ENCODE results near the gene BRD1. TPM values are rescaled to one million over a fixed set of nuclear protein-coding genes. Genes with fewer than 3 reads are reported as not detected.
"Not testable (repeated sequence)": the region's sequence is repeated elsewhere in the genome, so short reads cannot be mapped to it uniquely, and the experiment has no call there.

Gene BRD1
- total and polyA plus RNA-seq, 4 donors = 16.6 to 51.5 (median 28.1) TPM

- Histone ChIP-seq H3K4me1 (ENCODE audit: control insufficient read depth in 5 of 5, insufficient read depth in 5 of 5, low read length in 5 of 5) (peaks cover 0 to 30% (median 19%) of the 10 kb centered on the region in 5 donors), H3K4me3 (no peak overlapping the region), H3K27me3 (ENCODE audit: control insufficient read depth in 3 of 3, insufficient read depth in 3 of 3, low read length in 2 of 3) (no peaks in the 10 kb centered on the region), H3K36me3 (ENCODE audit: control insufficient read depth in 4 of 4, insufficient read depth in 4 of 4, low read length in 4 of 4) (peaks cover 7 to 36% (median 31%) of the 10 kb centered on the region in 4 donors), H3K27ac (ENCODE audit: low read depth in 1 of 2, low read length in 1 of 2) (no peak overlapping the region), H3K9me3 (ENCODE audit: control insufficient read depth in 4 of 4, insufficient read depth in 3 of 4, low read length in 3 of 4) (peaks cover 0 to under 1% (median 0%) of the 10 kb centered on the region in 4 donors), H3K9ac (ENCODE audit: insufficient read depth in 1 of 2, low read length in 2 of 2) (no peak overlapping the region)
- WGBS, 2 donors = 89 to 90% methylated on average over 15 to 16 of the region's 16 CpGs
- no peak for TF ChIP-seq CTCF (IDR thresholded peaks at IDR 0.05; ENCODE audit: control extremely low read depth, extremely low read depth)
- DNase-seq (no peak), ATAC-seq (ENCODE audit: insufficient read depth, low FRiP score) (no peak)
Observed at GRCh38 chr22:49824185-49824925, 3.3 kb downstream of the BRD1 start.

GRCh38 chr22:49823289-49824045, 4.2 kb downstream of the BRD1 start:
- Histone ChIP-seq H3K36me3 (ENCODE audit: control insufficient read depth in 4 of 4, insufficient read depth in 4 of 4, low read length in 4 of 4) (peaks cover 7 to 44% (median 32%) of the 10 kb centered on the region in 4 donors), H3K27ac (ENCODE audit: low read depth in 1 of 2, low read length in 1 of 2) (no peak overlapping the region), H3K9ac (ENCODE audit: insufficient read depth in 1 of 2, low read length in 2 of 2) (no peak overlapping the region), H3K9me3 (ENCODE audit: control insufficient read depth in 4 of 4, insufficient read depth in 3 of 4, low read length in 3 of 4) (no peaks in the 10 kb centered on the region), H3K4me3 (no peak overlapping the region), H3K4me1 (ENCODE audit: control insufficient read depth in 5 of 5, insufficient read depth in 5 of 5, low read length in 5 of 5) (peaks cover 0 to 30% (median 19%) of the 10 kb centered on the region in 5 donors), H3K27me3 (ENCODE audit: control insufficient read depth in 3 of 3, insufficient read depth in 3 of 3, low read length in 2 of 3) (no peaks in the 10 kb centered on the region)
- WGBS, 2 donors = 95 to 97% methylated on average over 53 of the region's 53 CpGs
- ATAC-seq (ENCODE audit: insufficient read depth, low FRiP score) (no peak), DNase-seq (no peak)
- no peak for TF ChIP-seq CTCF (IDR thresholded peaks at IDR 0.05; ENCODE audit: control extremely low read depth, extremely low read depth)

GRCh38 chr22:49821741-49822140, 5.9 kb downstream of the BRD1 start:
- not testable (repeated sequence) for H3K27me3 ChIP-seq (ENCODE audit: control insufficient read depth in 3 of 3, insufficient read depth in 3 of 3, low read length in 2 of 3); H3K9ac ChIP-seq (ENCODE audit: insufficient read depth in 1 of 2, low read length in 2 of 2); H3K9me3 ChIP-seq (ENCODE audit: control insufficient read depth in 4 of 4, insufficient read depth in 3 of 4, low read length in 3 of 4); H3K27ac ChIP-seq (ENCODE audit: low read depth in 1 of 2, low read length in 1 of 2); H3K4me3 ChIP-seq; DNase-seq; ATAC-seq (ENCODE audit: insufficient read depth, low FRiP score)
- 87 to 90% methylated on average over 11 of the region's 11 CpGs for WGBS, 2 donors
- Histone ChIP-seq H3K4me1 (ENCODE audit: control insufficient read depth in 5 of 5, insufficient read depth in 5 of 5, low read length in 5 of 5) (peaks cover 0 to 35% (median 19%) of the 10 kb centered on the region in 5 donors), H3K36me3 (ENCODE audit: control insufficient read depth in 4 of 4, insufficient read depth in 4 of 4, low read length in 4 of 4) (peaks cover 10 to 60% (median 43%) of the 10 kb centered on the region in 4 donors)

- 72 to 86% methylated on average over 7 of the region's 7 CpGs for WGBS, 2 donors
- no peaks in the 10 kb centered on the region for H3K9me3 ChIP-seq (ENCODE audit: control insufficient read depth in 4 of 4, insufficient read depth in 3 of 4, low read length in 3 of 4)
- H3K4me3 ChIP-seq = no peak overlapping the region
- H3K9ac ChIP-seq (ENCODE audit: insufficient read depth in 1 of 2, low read length in 2 of 2) = no peak overlapping the region
- H3K4me1 ChIP-seq (ENCODE audit: control insufficient read depth in 5 of 5, insufficient read depth in 5 of 5, low read length in 5 of 5) = peaks cover 0 to 32% (median 15%) of the 10 kb centered on the region in 5 donors
- H3K36me3 ChIP-seq (ENCODE audit: control insufficient read depth in 4 of 4, insufficient read depth in 4 of 4, low read length in 4 of 4) = peaks cover 10 to 64% (median 48%) of the 10 kb centered on the region in 4 donors
- TF ChIP-seq CTCF (IDR thresholded peaks at IDR 0.05; ENCODE audit: control extremely low read depth, extremely low read depth) = no peak
- H3K27me3 ChIP-seq (ENCODE audit: control insufficient read depth in 3 of 3, insufficient read depth in 3 of 3, low read length in 2 of 3) = no peaks in the 10 kb centered on the region
- ATAC-seq (ENCODE audit: insufficient read depth, low FRiP score) (no peak), DNase-seq (no peak)
- no peak overlapping the region for H3K27ac ChIP-seq (ENCODE audit: low read depth in 1 of 2, low read length in 1 of 2)
Observed at GRCh38 chr22:49820984-49821383, 6.7 kb downstream of the BRD1 start.

Data from lung (tissue), 12 donors.